Nucleus accumbens (tissue), 56 donors: ENCODE results near the gene CDH10.

Source experiments
- DNase-seq, 56 donors: peaks; one replicate each; lab custom pipeline; 2025; lab: John Stamatoyannopoulos, UW

CDH10 gene

GRCh38 chr5:24644761-24645160 is at the start of gene CDH10:
Gene CDH10 (minus strand): TSS chr5:24644978. CDS start chr5:24593490, 51,488 bp downstream.
- peak in 49 of 56 donors; percentile 4 to 85 (median 52) for DNase-seq

GRCh38 chr5:24693609-24694008 is 48.8 kb upstream of the CDH10 start:
- DNase-seq = no peak

- no peak for DNase-seq
Observed at GRCh38 chr5:24691074-24691473, 46.3 kb upstream of the CDH10 start.

- DNase-seq = no peak
Observed at GRCh38 chr5:24681106-24681505, 36.3 kb upstream of the CDH10 start.

GRCh38 chr5:24668050-24668449 is 23.3 kb upstream of the CDH10 start:
- no peak for DNase-seq

GRCh38 chr5:24649531-24649930 is 4.8 kb upstream of the CDH10 start:
- DNase-seq = no peak

- DNase-seq = no peak
Observed at GRCh38 chr5:24646915-24647314, 2.1 kb upstream of the CDH10 start.

- no peak for DNase-seq
Observed at GRCh38 chr5:24645483-24645882, 705 bp upstream of the CDH10 start.

- DNase-seq = no peak
Observed at GRCh38 chr5:24643880-24644279, 898 bp downstream of the CDH10 start.

GRCh38 chr5:24643156-24643555 is 1.6 kb downstream of the CDH10 start:
- no peak for DNase-seq

GRCh38 chr5:24642022-24642421 is 2.8 kb downstream of the CDH10 start:
- peak in 7 of 56 donors; percentile 2 to 38 (median 18) for DNase-seq

GRCh38 chr5:24635209-24635608 is 9.6 kb downstream of the CDH10 start:
- no peak for DNase-seq

- peak in 1 of 56 donors; percentile 2 for DNase-seq
Observed at GRCh38 chr5:24633715-24634325, 11.0 kb downstream of the CDH10 start.

GRCh38 chr5:24632353-24632752 is 12.4 kb downstream of the CDH10 start:
- DNase-seq = no peak

- no peak for DNase-seq
Observed at GRCh38 chr5:24630918-24631317, 13.9 kb downstream of the CDH10 start.

GRCh38 chr5:24629798-24630197 is 15.0 kb downstream of the CDH10 start:
- no peak for DNase-seq

GRCh38 chr5:24624872-24625271 is 19.9 kb downstream of the CDH10 start:
- no peak for DNase-seq

- no peak for DNase-seq
Observed at GRCh38 chr5:24623624-24624023, 21.2 kb downstream of the CDH10 start.

GRCh38 chr5:24623031-24623430 is 21.7 kb downstream of the CDH10 start:
- no peak for DNase-seq

GRCh38 chr5:24621792-24622191 is 23.0 kb downstream of the CDH10 start:
- DNase-seq = peak in 6 of 56 donors; percentile 5 to 39 (median 12)

- DNase-seq = no peak
Observed at GRCh38 chr5:24616566-24616965, 28.2 kb downstream of the CDH10 start.

GRCh38 chr5:24615159-24615558 is 29.6 kb downstream of the CDH10 start:
- DNase-seq = no peak

GRCh38 chr5:24609706-24610105 is 35.1 kb downstream of the CDH10 start:
- DNase-seq = no peak
